Spleen (tissue), 11 donors: ENCODE results near the gene MRPL51. TPM values are rescaled to one million over a fixed set of nuclear protein-coding genes. Genes with fewer than 3 reads are reported as not detected.
"Not testable (repeated sequence)": the region's sequence is repeated elsewhere in the genome, so short reads cannot be mapped to it uniquely, and the experiment has no call there.

Experiments used
- DNase-seq: peaks from one replicate; pipeline ENCODE4 v3.0.0-alpha.2; 2020
- H3K27ac ChIP-seq, 8 donors: fragments of 200-600 bp; sonication (generic) in 7 of 8; 1 replicate in 4 of 8; 2 replicates in 4 of 8; pipeline versions ENCODE4 v1.5.0 to v1.8.0; 2016 to 2021; ENCODE audit warnings: inconsistent platforms in 4 of 8, mild to moderate bottlenecking in 4 of 8, moderate library complexity in 1 of 8
- H3K27me3 ChIP-seq, 7 donors: fragments of 200-600 bp; sonication (generic) in 6 of 7; replicated peaks in 1 of 7; 1 replicate in 4 of 7; 2 replicates in 3 of 7; pipeline versions ENCODE4 v1.5.0 to v1.8.0; 2016 to 2021; ENCODE audit warnings: inconsistent platforms in 3 of 7, mild to moderate bottlenecking in 1 of 7
- H3K36me3 ChIP-seq, 6 donors: fragments of 200-600 bp; sonication (generic) in 5 of 6; 1 replicate in 4 of 6; 2 replicates in 2 of 6; pipeline versions ENCODE4 v1.5.0 to v1.8.0; 2016 to 2021; ENCODE audit warnings: inconsistent platforms in 2 of 6
- H3K4me1 ChIP-seq, 6 donors: fragments of 200-600 bp; sonication (generic) in 5 of 6; 1 replicate in 3 of 6; 2 replicates in 3 of 6; pipeline versions ENCODE4 v1.5.0 to v1.8.0; 2016 to 2021; ENCODE audit warnings: inconsistent platforms in 3 of 6
- H3K4me3 ChIP-seq, 8 donors: fragments of 200-600 bp; sonication (generic) in 7 of 8; 1 replicate in 4 of 8; 2 replicates in 4 of 8; pipeline versions ENCODE4 v1.5.0 to v1.8.0; 2016 to 2021; ENCODE audit warnings: inconsistent platforms in 4 of 8, mild to moderate bottlenecking in 4 of 8, moderate library complexity in 2 of 8
- H3K9me3 ChIP-seq, 8 donors: fragments of 200-600 bp; sonication (generic) in 7 of 8; 1 replicate in 4 of 8; 2 replicates in 4 of 8; pipeline versions ENCODE4 v1.5.0 to v1.8.0; 2016 to 2021; ENCODE audit warnings: inconsistent platforms in 4 of 8
- POLR2A ChIP-seq, 3 donors: fragments of 450-650 bp; IDR thresholded peaks; one replicate each; pipeline ENCODE4 v1.5.1; 2017; ENCODE audit warnings: antibody characterized with exemption in 3 of 3, mild to moderate bottlenecking in 1 of 3
- POLR2AphosphoS5 ChIP-seq, 3 donors: sonication (generic); formaldehyde crosslinking; IDR thresholded peaks; one replicate each; pipeline ENCODE4 v1.5.1; 2017; ENCODE audit warnings: antibody characterized with exemption in 3 of 3
- whole genome bisulfite sequencing, 5 donors: extraction: QIAGEN DNeasy Blood & Tissue Kit in 3 of 5; methylation state at CpG; one replicate each; pipeline versions ENCODE4 v1.1.5 to v1.1.7; 2013 to 2018; 5-methylcytosine and 5-hydroxymethylcytosine counted together
- intact Hi-C: fragments of 100-400 bp; cut with DNase I; formaldehyde crosslinking; loops from one replicate; pipeline ENCODE4 v1.15.0; 2023; ENCODE audit warnings: low total_unique reads
- polyA plus RNA-seq, 3 donors: library from polyadenylated mRNA; stranded (reverse); fragments of 200-250 nt; gene quantifications; one replicate each; pipeline ENCODE4 v1.2.1, GENCODE V29; 2013
- total RNA-seq, 7 donors: library from RNA; depleted of rRNA in 3 of 7; stranded (reverse); fragments of >200 nt in 3 of 7; fragmentation: NEBNext Ultra II Directional in 4 of 7; extraction: Animal tissue kit (Norgen Biotek cat#: 25700) in 4 of 7; gene quantifications; one replicate each; pipeline versions ENCODE4 v1.1.0 to v1.2.1, GENCODE V29; 2016 to 2021
- TF ChIP-seq, protein P1 (sequence below), 11 experiments: fragments of 200-600 bp in 7 of 11; fragments of 450-650 bp in 4 of 11; sonication (generic) in 4 of 11; IDR thresholded peaks in 8 of 11; conservative IDR thresholded peaks in 3 of 11; 1 replicate in 7 of 11; 2 replicates in 4 of 11; pipeline versions ENCODE4 v1.4.0 to v1.8.0; 2016 to 2021; ENCODE audit warnings: antibody characterized with exemption in 11 of 11, inconsistent platforms in 4 of 11, mild to moderate bottlenecking in 1 of 11
- donor health status: healthy with polysubstance abuse.
- donor health status: DM: no; HTN: no; CAD: no; lungs with moderate emphysema.
- donor health status: DM: no; HTN: no; CAD: no.
- donor health status: Bipolar disorder and iron deficiency.
- donor health status: healthy.
- donor health status: DM: no; HTN: no; CAD: no.
- donor health status: DM: yes; HTN: yes; CAD: no.

MRPL51 gene
- total and polyA plus RNA-seq, 10 donors, result 34.0 to 137 (median 90.9) TPM

DNA sequence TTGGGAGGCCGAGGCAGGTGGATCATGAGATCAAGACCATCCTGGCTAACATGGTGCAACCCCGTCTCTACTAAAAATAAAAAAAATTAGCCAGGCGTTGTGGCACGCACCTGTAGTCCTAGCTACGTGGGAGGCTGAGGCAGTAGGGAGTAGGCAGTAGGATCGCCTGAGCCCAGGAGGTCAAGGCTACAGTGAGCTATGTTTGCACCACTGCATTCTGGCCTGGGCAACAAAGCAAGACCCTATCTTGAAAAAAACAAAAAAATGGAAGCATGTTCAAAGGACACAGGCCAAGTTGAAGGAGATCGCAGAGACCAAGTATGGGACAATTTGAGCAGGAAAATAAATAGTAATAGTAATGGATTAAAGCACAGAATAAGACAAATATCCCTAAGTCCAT, 15.0 kb upstream of the MRPL51 start:
- no peaks in the 10 kb centered on the region for H3K9me3 ChIP-seq
- WGBS, 5 donors, result 79 to 89% (median 81%) methylated on average over 7 of the region's 7 CpGs
- H3K27me3 ChIP-seq, result no peaks in the 10 kb centered on the region
- no peak overlapping the region for H3K4me3 ChIP-seq
- no peaks in the 10 kb centered on the region for H3K4me1 ChIP-seq
- intact Hi-C loops, result no loop called here
- no peak overlapping the region for H3K27ac ChIP-seq
- DNase-seq, result no peak
- no peak for TF ChIP-seq POLR2AphosphoS5 (IDR thresholded peaks at IDR 0.05)
- no peak for TF ChIP-seq POLR2A (IDR thresholded peaks at IDR 0.05)
- TF ChIP-seq, protein P1, sequence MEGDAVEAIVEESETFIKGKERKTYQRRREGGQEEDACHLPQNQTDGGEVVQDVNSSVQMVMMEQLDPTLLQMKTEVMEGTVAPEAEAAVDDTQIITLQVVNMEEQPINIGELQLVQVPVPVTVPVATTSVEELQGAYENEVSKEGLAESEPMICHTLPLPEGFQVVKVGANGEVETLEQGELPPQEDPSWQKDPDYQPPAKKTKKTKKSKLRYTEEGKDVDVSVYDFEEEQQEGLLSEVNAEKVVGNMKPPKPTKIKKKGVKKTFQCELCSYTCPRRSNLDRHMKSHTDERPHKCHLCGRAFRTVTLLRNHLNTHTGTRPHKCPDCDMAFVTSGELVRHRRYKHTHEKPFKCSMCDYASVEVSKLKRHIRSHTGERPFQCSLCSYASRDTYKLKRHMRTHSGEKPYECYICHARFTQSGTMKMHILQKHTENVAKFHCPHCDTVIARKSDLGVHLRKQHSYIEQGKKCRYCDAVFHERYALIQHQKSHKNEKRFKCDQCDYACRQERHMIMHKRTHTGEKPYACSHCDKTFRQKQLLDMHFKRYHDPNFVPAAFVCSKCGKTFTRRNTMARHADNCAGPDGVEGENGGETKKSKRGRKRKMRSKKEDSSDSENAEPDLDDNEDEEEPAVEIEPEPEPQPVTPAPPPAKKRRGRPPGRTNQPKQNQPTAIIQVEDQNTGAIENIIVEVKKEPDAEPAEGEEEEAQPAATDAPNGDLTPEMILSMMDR (IDR thresholded peaks at IDR 0.05 in 8 of 11, conservative IDR thresholded peaks at IDR 0.05 in 3 of 11), result no peak
- peaks cover 0 to 98% (median 51%) of the 10 kb centered on the region in 6 donors for H3K36me3 ChIP-seq

DNA sequence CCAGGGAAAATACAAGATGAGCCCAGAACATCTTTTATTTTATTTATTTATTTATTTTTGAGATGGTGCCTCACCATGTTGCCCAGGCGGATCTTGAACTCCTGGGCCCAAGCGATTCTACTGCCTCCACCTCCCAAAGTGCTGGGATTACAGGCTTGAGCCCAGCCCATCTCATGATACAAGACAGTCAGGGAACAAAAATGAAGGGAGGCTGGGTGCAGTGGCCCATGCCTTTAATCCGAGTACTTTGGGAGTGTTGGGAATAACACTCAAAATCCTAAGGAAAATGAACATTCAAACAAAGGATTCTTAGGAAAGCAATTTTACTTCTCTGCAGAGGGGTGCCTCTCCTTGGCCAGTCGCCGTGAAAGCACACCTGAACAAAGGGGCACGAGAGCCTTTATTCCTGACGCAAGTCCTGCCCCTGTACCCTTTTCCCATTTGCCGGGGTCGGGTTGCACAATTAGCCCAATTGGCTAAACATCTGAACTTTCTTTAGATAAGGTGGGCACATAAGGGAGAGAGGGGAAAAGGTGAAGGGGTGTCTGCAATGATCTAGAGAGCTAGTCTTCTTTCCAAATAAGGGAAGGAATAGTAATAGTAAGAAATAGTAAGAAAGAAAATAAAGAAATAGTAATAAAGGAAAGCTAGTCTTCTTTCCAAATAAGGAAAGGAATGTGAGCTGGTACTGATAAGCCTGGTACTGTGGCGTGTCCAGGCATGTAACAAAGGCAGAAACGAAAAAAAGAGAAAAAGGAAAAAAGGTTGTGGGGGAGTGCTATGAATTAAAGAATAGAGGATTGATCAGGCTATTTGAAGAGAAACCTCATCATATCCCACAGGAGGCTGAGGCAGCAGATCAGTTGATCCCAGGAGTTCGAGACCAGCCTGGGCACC, 14.3 kb upstream of the MRPL51 start:
- H3K4me3 ChIP-seq, result no peak overlapping the region
- TF ChIP-seq POLR2AphosphoS5 (IDR thresholded peaks at IDR 0.05) (no peak), POLR2A (IDR thresholded peaks at IDR 0.05) (no peak)
- TF ChIP-seq, protein P1 (IDR thresholded peaks at IDR 0.05 in 8 of 11, conservative IDR thresholded peaks at IDR 0.05 in 3 of 11), result no peak
- H3K27ac ChIP-seq, result no peak overlapping the region
- intact Hi-C loops, result no loop called here
- peaks cover 0 to 98% (median 45%) of the 10 kb centered on the region in 6 donors for H3K36me3 ChIP-seq
- DNase-seq, result no peak
- H3K9me3 ChIP-seq, result no peaks in the 10 kb centered on the region
- H3K27me3 ChIP-seq, result no peaks in the 10 kb centered on the region
- H3K4me1 ChIP-seq, result no peaks in the 10 kb centered on the region
- 87 to 93% (median 90%) methylated on average over 12 of the region's 12 CpGs for WGBS, 5 donors

DNA sequence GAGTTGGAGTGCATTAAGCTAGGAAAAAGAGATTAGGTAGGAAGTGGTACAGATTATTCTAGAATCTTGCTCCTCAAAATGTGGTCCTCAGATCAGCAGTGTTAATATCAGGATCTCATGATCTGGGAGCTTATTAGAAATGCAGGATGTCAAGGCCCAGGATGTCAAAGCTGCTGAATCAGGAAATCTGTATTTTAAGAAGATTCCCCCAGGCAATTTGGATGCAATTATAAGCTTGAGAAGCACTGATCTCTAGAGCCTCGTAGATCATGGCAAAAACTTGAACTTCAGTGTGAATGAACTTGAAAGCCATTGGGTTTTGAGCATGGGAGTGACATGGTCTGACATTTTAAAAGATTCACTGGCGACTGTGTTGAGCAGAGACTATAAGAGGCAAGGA, 7.4 kb upstream of the MRPL51 start:
- DNase-seq, result no peak
- Histone ChIP-seq H3K27ac (no peak overlapping the region), H3K4me1 (peaks cover 2 to 21% (median 5%) of the 10 kb centered on the region in 6 donors), H3K4me3 (no peak overlapping the region), H3K27me3 (no peaks in the 10 kb centered on the region), H3K36me3 (peaks cover 0 to 94% (median 34%) of the 10 kb centered on the region in 6 donors), H3K9me3 (no peaks in the 10 kb centered on the region)
- intact Hi-C loops, result no loop called here
- 93 to 100% (median 94%) methylated on average over 2 of the region's 2 CpGs for WGBS, 5 donors
- TF ChIP-seq, protein P1 (IDR thresholded peaks at IDR 0.05 in 8 of 11, conservative IDR thresholded peaks at IDR 0.05 in 3 of 11), result no peak
- TF ChIP-seq POLR2A (IDR thresholded peaks at IDR 0.05) (no peak), POLR2AphosphoS5 (IDR thresholded peaks at IDR 0.05) (no peak)

DNA sequence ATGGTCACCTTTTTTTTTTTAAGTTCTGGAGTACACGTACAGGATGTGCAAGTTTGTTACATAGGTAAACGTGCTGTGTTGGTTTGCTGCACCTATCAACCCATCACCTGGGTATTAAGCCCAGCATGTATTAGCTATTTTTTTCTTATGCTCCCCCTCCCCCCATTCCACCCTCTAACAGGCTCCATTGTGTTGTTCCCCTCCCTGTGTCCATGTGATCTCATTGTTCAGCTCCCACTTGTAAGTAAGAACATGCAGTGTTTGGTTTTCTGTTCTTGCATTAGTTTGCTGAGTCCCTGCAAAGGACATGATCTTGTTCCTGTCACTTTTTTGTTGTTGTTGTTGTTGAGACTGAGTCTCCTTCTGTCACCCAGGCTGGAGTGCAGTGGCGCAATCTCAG, 4.2 kb upstream of the MRPL51 start:
- Histone ChIP-seq H3K4me1 (peaks cover 19 to 44% (median 25%) of the 10 kb centered on the region in 6 donors), H3K36me3 (peaks cover 0 to 65% (median 26%) of the 10 kb centered on the region in 6 donors)
- H3K9me3 ChIP-seq, H3K4me3 ChIP-seq, H3K27me3 ChIP-seq, H3K27ac ChIP-seq, intact Hi-C loops, DNase-seq: not testable (repeated sequence)
- WGBS, 5 donors, result 73 to 89% (median 81%) methylated on average over 3 of the region's 3 CpGs
